SU-DHL-6 (cell line): Measurements from ENCODE around the gene USP24.

Source experiments
- EZH2phosphoT487 ChIP-seq: fragments of 200-600 bp; sonication (generic), shearing (Covaris generic); conservative IDR thresholded peaks from 2 replicates; pipeline ENCODE4 v1.6.1; 2018; ENCODE audit warnings: mild to moderate bottlenecking, antibody characterized with exemption, low read length, moderate library complexity, mixed read lengths
- TF ChIP-seq, protein P1 (sequence below): fragments of 200-600 bp; sonication (generic); IDR thresholded peaks from one replicate; pipeline ENCODE4 v1.5.1; 2017; ENCODE audit warnings: antibody characterized with exemption, mild to moderate bottlenecking, low read length, moderate library complexity; ENCODE audit not compliant: insufficient read depth, poor library complexity, severe bottlenecking

DNA sequence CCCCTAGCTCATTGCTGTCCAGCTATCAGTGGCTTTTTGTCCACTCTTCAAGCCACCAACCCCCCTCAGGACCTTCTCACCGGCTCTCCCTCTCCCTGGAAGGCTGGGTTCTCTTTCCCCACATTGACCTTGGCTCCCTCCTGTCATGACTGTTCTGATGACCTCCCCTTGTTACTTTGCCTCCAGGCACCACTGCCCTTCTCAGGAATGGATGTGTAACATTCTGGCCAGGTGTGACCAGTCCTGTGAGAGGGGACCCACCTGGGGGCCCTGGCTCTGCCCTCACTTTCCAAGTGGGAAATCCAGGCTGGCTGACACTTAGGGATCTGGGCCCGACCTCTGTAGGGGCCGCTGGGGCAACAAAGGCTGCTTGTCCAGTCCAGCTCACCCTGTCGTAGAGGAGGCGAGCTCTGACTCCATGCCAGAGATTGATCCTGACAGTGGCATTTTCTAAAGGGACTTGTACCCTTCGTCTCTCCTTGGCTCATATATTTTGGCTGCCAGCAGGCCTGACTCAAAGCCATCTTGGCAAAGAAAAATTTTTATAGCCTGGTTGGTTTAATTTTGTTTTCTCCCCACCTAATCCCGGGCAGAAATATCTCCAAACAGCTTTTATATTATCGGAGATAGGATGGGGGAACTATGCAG lies 37.9 kb upstream of the USP24 start:
- TF ChIP-seq, protein P1, sequence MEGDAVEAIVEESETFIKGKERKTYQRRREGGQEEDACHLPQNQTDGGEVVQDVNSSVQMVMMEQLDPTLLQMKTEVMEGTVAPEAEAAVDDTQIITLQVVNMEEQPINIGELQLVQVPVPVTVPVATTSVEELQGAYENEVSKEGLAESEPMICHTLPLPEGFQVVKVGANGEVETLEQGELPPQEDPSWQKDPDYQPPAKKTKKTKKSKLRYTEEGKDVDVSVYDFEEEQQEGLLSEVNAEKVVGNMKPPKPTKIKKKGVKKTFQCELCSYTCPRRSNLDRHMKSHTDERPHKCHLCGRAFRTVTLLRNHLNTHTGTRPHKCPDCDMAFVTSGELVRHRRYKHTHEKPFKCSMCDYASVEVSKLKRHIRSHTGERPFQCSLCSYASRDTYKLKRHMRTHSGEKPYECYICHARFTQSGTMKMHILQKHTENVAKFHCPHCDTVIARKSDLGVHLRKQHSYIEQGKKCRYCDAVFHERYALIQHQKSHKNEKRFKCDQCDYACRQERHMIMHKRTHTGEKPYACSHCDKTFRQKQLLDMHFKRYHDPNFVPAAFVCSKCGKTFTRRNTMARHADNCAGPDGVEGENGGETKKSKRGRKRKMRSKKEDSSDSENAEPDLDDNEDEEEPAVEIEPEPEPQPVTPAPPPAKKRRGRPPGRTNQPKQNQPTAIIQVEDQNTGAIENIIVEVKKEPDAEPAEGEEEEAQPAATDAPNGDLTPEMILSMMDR, result no peak
- TF ChIP-seq EZH2phosphoT487, result no peak
